GM23248 (cell line): Measurements from ENCODE around the gene CACNA2D2.

Experiments
- EZH2 ChIP-seq: fragments of 200-600 bp; sonication (generic); IDR thresholded peaks from 2 replicates; pipeline ENCODE4 v1.6.1; 2018; ENCODE audit warnings: antibody characterized with exemption, mild to moderate bottlenecking; ENCODE audit not compliant: insufficient read depth, poor library complexity, severe bottlenecking
- EZH2phosphoT487 ChIP-seq: fragments of 200-600 bp; sonication (generic); IDR thresholded peaks from 2 replicates; pipeline ENCODE4 v1.6.1; 2018; ENCODE audit warnings: antibody characterized with exemption, moderate library complexity, mild to moderate bottlenecking, low read depth; ENCODE audit not compliant: insufficient read depth

GRCh38 chr3:50517721-50518206 lies 14.3 kb upstream of the CACNA2D2 start:
- TF ChIP-seq EZH2phosphoT487: no peak
- TF ChIP-seq EZH2: no peak
